Trophoblast cell (in vitro differentiated cells and primary cell): ENCODE measurements around the gene PLCL1.

Experiments used
- DNase-seq, 2 donors: peaks; one replicate each; pipeline ENCODE4 v3.0.0-alpha.2; 2016
- H2AFZ ChIP-seq: 2 replicates; pipeline ENCODE4 v1.6.1; 2013; ENCODE audit warnings: low read length, moderate library complexity, mild to moderate bottlenecking; ENCODE audit not compliant: insufficient read depth, poor library complexity
- H2AK5ac ChIP-seq: 2 replicates; pipeline ENCODE4 v1.6.1; 2013; ENCODE audit warnings: mild to moderate bottlenecking, low read length
- H2BK120ac ChIP-seq: 2 replicates; pipeline ENCODE4 v1.6.1; 2013; ENCODE audit warnings: low read length, mild to moderate bottlenecking, moderate library complexity; ENCODE audit not compliant: insufficient read depth, poor library complexity
- H2BK12ac ChIP-seq: 2 replicates; pipeline ENCODE4 v1.6.1; 2013; ENCODE audit warnings: mild to moderate bottlenecking, low read length, moderate library complexity
- H2BK5ac ChIP-seq: 2 replicates; pipeline ENCODE4 v1.6.1; 2013; ENCODE audit warnings: low read length, low read depth, moderate library complexity, mild to moderate bottlenecking; ENCODE audit not compliant: poor library complexity
- H3K14ac ChIP-seq: 2 replicates; pipeline ENCODE4 v1.6.1; 2013; ENCODE audit warnings: mild to moderate bottlenecking, low read length
- H3K18ac ChIP-seq: 2 replicates; pipeline ENCODE4 v1.6.1; 2013; ENCODE audit warnings: mild to moderate bottlenecking, low read length
- H3K23ac ChIP-seq: 2 replicates; pipeline ENCODE4 v1.6.1; 2013; ENCODE audit warnings: low read length
- H3K27ac ChIP-seq: 2 replicates; pipeline ENCODE4 v1.5.1; 2013; ENCODE audit warnings: low read depth, mild to moderate bottlenecking, inconsistent platforms, low read length, moderate library complexity
- H3K27me3 ChIP-seq: 2 replicates; pipeline ENCODE4 v1.6.1; 2013; ENCODE audit warnings: inconsistent platforms, mild to moderate bottlenecking, low read length, moderate library complexity; ENCODE audit not compliant: insufficient read depth
- H3K36me3 ChIP-seq, 2 experiments: 1 replicate in 1 of 2; 2 replicates in 1 of 2; pipeline ENCODE4 v1.6.1; 2013; ENCODE audit warnings: low read length in 2 of 2, mild to moderate bottlenecking in 2 of 2, moderate library complexity in 1 of 2; ENCODE audit not compliant: insufficient read depth in 2 of 2, control insufficient read depth in 1 of 2
- H3K4ac ChIP-seq: 2 replicates; pipeline ENCODE4 v1.6.1; 2013; ENCODE audit warnings: low read depth, mild to moderate bottlenecking, low read length, moderate library complexity
- H3K4me1 ChIP-seq, 2 experiments: 1 replicate in 1 of 2; 2 replicates in 1 of 2; pipeline ENCODE4 v1.6.1; 2013; ENCODE audit warnings: low read length in 2 of 2, mild to moderate bottlenecking in 2 of 2, moderate library complexity in 1 of 2; ENCODE audit not compliant: insufficient read depth in 2 of 2, control insufficient read depth in 1 of 2
- H3K4me2 ChIP-seq: 2 replicates; pipeline ENCODE4 v1.6.1; 2013; ENCODE audit warnings: inconsistent platforms, mild to moderate bottlenecking, low read length, moderate library complexity
- H3K4me3 ChIP-seq: 2 replicates; pipeline ENCODE4 v1.5.1; 2013; ENCODE audit warnings: mild to moderate bottlenecking, low read depth, low read length, inconsistent platforms
- H3K79me1 ChIP-seq: one replicate; pipeline ENCODE4 v1.6.1; 2013; ENCODE audit warnings: low read length
- H3K79me2 ChIP-seq: 2 replicates; pipeline ENCODE4 v1.6.1; 2013; ENCODE audit warnings: low read length, mild to moderate bottlenecking; ENCODE audit not compliant: control insufficient read depth, insufficient read depth, poor library complexity
- H3K9ac ChIP-seq: 2 replicates; pipeline ENCODE4 v1.6.1; 2013; ENCODE audit warnings: mild to moderate bottlenecking, low read length
- H3K9me3 ChIP-seq: 2 replicates; pipeline ENCODE4 v1.6.1; 2013; ENCODE audit warnings: low read depth, mild to moderate bottlenecking, control low read depth, inconsistent platforms, low read length; ENCODE audit not compliant: insufficient read depth
- H4K12ac ChIP-seq: 2 replicates; pipeline ENCODE4 v1.6.1; 2013; ENCODE audit warnings: low read depth, mild to moderate bottlenecking, low read length, moderate library complexity
- H4K8ac ChIP-seq: 2 replicates; pipeline ENCODE4 v1.6.1; 2013; ENCODE audit warnings: low read depth, mild to moderate bottlenecking, low read length, moderate library complexity
- H4K91ac ChIP-seq: one replicate; pipeline ENCODE4 v1.6.1; 2013; ENCODE audit warnings: low read depth, mild to moderate bottlenecking, low read length, moderate library complexity
- WGBS: extraction: QIAGEN DNeasy Blood & Tissue Kit; methylation state at CpG from one replicate; pipeline ENCODE4 v1.1.7; 2013; ENCODE audit warnings: missing lambda C conversion rate; ENCODE audit not compliant: insufficient read length, insufficient coverage; ENCODE audit errors: extremely low coverage; 5-methylcytosine and 5-hydroxymethylcytosine counted together

PLCL1 gene

DNA sequence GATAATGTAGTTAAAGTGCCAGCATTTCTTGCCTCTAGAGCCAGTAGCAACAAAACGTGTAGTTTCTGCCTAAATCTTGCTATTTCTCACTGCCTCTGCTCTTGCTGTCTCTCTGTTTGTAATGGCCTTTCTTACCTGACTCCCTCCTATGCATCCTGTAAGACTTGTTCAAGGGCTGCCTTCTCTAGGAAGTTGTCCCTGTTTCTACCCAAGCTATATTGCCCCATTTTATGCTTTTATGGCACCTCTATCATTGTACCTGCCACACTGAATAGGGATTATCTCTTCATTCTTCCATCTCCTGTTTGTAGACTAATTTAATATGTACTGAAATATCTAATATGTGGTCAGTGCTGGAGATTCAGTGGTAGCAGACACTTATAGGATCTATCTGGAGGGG, 49.2 kb downstream of the PLCL1 start:
- Histone ChIP-seq H3K18ac (no peak overlapping the region), H3K27ac (no peak overlapping the region), H3K9me3 (no peaks in the 10 kb centered on the region), H3K36me3 (no peaks in the 10 kb centered on the region), H2AFZ (no peak overlapping the region), H2BK5ac (no peak overlapping the region), H4K8ac (no peak overlapping the region), H2BK120ac (no peak overlapping the region), H2BK12ac (no peak overlapping the region), H3K79me2 (no peaks in the 10 kb centered on the region), H3K4me3 (no peak overlapping the region), H3K4me2 (no peak overlapping the region), H2AK5ac (no peak overlapping the region), H3K27me3 (no peaks in the 10 kb centered on the region), H3K23ac (no peak overlapping the region), H3K9ac (no peak overlapping the region), H3K14ac (no peak overlapping the region), H3K4ac (no peak overlapping the region), H4K12ac (no peak overlapping the region), H4K91ac (no peak overlapping the region), H3K79me1 (no peaks in the 10 kb centered on the region), H3K4me1 (no peaks in the 10 kb centered on the region)
- no CpG with 5 or more reads among the region's 1 CpG for WGBS
- no peak for DNase-seq

DNA sequence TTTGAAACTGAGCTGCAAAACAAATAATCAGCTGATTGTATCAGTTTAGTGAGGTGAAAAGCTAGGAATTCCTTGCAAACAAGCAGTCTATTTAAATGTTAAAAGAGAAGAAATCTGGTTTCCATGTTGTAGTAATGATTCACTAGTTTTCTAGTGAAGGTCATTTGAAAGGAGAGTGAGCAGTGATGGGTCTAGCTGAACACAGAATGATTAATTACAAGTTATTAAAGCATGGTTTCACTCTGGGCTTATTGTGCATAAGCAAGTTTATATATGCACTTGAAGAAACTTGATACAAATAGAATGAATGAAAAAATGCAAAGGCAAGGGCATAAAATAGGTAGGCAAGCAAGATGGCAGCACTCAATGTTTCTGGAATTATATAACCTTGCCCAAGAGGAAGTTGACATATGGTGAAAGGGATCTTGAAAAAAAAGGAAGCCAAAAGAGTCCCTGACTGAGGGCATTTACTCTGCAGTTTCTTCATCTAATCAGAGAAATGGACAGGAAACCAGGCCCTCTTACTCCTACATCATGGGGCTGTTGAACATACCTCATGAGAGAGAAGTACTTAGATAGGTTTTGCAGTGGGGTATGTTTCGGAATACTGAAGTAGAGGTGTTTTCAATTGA, 53.2 kb downstream of the PLCL1 start:
- no peak overlapping the region for H2AK5ac ChIP-seq
- H3K4ac ChIP-seq: no peak overlapping the region
- no peak overlapping the region for H4K91ac ChIP-seq
- H4K8ac ChIP-seq: no peak overlapping the region
- no peak overlapping the region for H4K12ac ChIP-seq
- no peak overlapping the region for H3K9ac ChIP-seq
- H3K4me1 ChIP-seq: no peaks in the 10 kb centered on the region
- H2BK12ac ChIP-seq: no peak overlapping the region
- H3K4me2 ChIP-seq: no peak overlapping the region
- no peak overlapping the region for H3K27ac ChIP-seq
- DNase-seq: no peak
- no peak overlapping the region for H2BK5ac ChIP-seq
- no CpG with 5 or more reads among the region's 1 CpG for WGBS
- no peak overlapping the region for H3K14ac ChIP-seq
- no peaks in the 10 kb centered on the region for H3K79me1 ChIP-seq
- H3K36me3 ChIP-seq: no peaks in the 10 kb centered on the region
- H3K23ac ChIP-seq: no peak overlapping the region
- H3K4me3 ChIP-seq: no peak overlapping the region
- H3K27me3 ChIP-seq: no peaks in the 10 kb centered on the region
- H2AFZ ChIP-seq: no peak overlapping the region
- H3K18ac ChIP-seq: no peak overlapping the region
- H2BK120ac ChIP-seq: no peak overlapping the region
- H3K9me3 ChIP-seq: no peaks in the 10 kb centered on the region
- H3K79me2 ChIP-seq: no peaks in the 10 kb centered on the region

DNA sequence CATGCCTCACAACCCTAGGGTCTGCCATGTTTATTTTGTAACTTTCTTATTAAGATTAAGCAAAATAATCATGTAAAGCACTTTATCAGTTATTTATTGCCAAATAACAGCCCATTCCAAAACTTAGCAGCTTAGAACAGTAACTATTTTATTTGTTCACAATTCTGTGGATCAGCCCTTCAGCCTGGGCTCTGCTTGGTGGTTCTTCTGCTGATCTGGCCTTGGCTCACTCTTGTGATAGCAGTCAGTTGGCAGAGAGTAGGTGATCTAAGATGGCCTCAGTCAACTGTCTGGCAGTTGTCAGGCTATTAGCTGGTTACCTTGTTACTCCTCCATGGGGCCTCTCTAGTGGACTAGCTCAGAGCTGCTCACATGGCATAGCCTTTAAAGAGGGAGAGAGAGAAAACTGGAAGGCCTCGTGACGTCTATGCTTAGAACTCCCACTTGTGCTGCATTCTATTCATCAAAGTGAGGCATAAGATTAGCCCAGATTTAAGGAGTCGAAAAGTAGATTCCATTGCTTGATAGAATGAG, 54.3 kb downstream of the PLCL1 start:
- no peak overlapping the region for H3K9ac ChIP-seq
- no peaks in the 10 kb centered on the region for H3K79me2 ChIP-seq
- no peak overlapping the region for H2BK5ac ChIP-seq
- H2BK120ac ChIP-seq: no peak overlapping the region
- no peak overlapping the region for H4K8ac ChIP-seq
- no peak overlapping the region for H2AFZ ChIP-seq
- H3K23ac ChIP-seq: no peak overlapping the region
- WGBS: no CpG with 5 or more reads among the region's 3 CpGs
- H3K18ac ChIP-seq: no peak overlapping the region
- H3K27ac ChIP-seq: no peak overlapping the region
- no peaks in the 10 kb centered on the region for H3K36me3 ChIP-seq
- no peak for DNase-seq
- no peak overlapping the region for H3K4me3 ChIP-seq
- no peak overlapping the region for H2AK5ac ChIP-seq
- H3K9me3 ChIP-seq: no peaks in the 10 kb centered on the region
- H3K79me1 ChIP-seq: no peaks in the 10 kb centered on the region
- H3K14ac ChIP-seq: no peak overlapping the region
- H3K4me2 ChIP-seq: no peak overlapping the region
- no peak overlapping the region for H3K4ac ChIP-seq
- no peak overlapping the region for H4K91ac ChIP-seq
- no peak overlapping the region for H4K12ac ChIP-seq
- no peaks in the 10 kb centered on the region for H3K4me1 ChIP-seq
- H2BK12ac ChIP-seq: no peak overlapping the region
- H3K27me3 ChIP-seq: no peaks in the 10 kb centered on the region

DNA sequence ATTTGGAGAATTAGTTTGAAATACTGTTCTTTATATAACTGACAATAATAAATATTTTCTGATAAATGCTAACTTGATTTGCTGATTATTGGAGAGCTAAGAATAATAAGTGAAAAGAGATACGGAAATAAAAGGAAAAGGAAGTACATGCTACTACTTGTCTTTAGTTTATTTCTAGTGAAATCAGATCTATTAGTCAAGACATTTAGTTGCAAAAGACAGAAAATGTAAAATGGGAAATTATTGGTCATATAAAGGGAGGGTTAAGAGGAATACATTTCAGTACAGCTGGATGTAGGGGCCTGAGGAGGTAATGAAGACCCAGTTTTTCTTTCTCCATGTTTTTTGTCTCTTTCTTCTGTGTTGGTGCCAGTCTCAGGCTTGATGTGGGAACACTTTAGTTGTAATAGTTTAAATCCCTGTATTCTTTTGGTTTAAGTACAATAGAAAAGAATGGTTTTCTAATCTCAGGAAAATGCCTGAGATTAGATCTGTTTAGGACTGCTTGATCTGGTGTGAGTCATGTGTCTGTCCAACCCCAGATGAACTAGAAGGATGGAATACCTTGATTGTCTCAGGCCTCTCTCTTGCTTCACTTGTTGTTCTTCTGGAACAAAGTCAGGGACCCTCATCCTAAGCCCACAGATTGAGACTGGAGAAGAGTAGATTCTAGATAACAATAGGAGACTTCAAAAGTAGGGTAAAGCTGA, 58.0 kb downstream of the PLCL1 start:
- Histone ChIP-seq H2BK12ac (no peak overlapping the region), H3K23ac (no peak overlapping the region), H3K36me3 (no peaks in the 10 kb centered on the region), H3K9ac (no peak overlapping the region), H3K9me3 (no peaks in the 10 kb centered on the region), H3K27ac (no peak overlapping the region), H3K14ac (no peak overlapping the region), H2AFZ (no peak overlapping the region), H4K12ac (no peak overlapping the region), H2AK5ac (no peak overlapping the region), H3K4me2 (no peak overlapping the region), H2BK120ac (no peak overlapping the region), H3K4me1 (no peaks in the 10 kb centered on the region), H3K79me1 (no peaks in the 10 kb centered on the region), H3K4me3 (no peak overlapping the region), H4K8ac (no peak overlapping the region), H3K79me2 (no peaks in the 10 kb centered on the region), H3K27me3 (no peaks in the 10 kb centered on the region), H4K91ac (no peak overlapping the region), H2BK5ac (no peak overlapping the region), H3K4ac (no peak overlapping the region), H3K18ac (no peak overlapping the region)
- peak; percentile 27 to 70 for DNase-seq
- WGBS: 100% methylated on average over 1 of the region's 1 CpG
